Measurements from ENCODE around the gene GAK. TPM values are rescaled to one million over a fixed set of nuclear protein-coding genes. Genes with fewer than 3 reads are reported as not detected.

Gene GAK
- total and polyA plus RNA-seq, 8 donors = 47.5 to 226 (median 64.8) TPM

GRCh38 chr4:893276-893994 lies 38.7 kb downstream of the GAK start:
- TF ChIP-seq, protein P1, sequence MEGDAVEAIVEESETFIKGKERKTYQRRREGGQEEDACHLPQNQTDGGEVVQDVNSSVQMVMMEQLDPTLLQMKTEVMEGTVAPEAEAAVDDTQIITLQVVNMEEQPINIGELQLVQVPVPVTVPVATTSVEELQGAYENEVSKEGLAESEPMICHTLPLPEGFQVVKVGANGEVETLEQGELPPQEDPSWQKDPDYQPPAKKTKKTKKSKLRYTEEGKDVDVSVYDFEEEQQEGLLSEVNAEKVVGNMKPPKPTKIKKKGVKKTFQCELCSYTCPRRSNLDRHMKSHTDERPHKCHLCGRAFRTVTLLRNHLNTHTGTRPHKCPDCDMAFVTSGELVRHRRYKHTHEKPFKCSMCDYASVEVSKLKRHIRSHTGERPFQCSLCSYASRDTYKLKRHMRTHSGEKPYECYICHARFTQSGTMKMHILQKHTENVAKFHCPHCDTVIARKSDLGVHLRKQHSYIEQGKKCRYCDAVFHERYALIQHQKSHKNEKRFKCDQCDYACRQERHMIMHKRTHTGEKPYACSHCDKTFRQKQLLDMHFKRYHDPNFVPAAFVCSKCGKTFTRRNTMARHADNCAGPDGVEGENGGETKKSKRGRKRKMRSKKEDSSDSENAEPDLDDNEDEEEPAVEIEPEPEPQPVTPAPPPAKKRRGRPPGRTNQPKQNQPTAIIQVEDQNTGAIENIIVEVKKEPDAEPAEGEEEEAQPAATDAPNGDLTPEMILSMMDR (IDR thresholded peaks at IDR 0.05) = no peak
- Histone ChIP-seq H3K27me3 (no peaks in the 10 kb centered on the region), H3K36me3 (peaks cover 0 to 32% (median under 1%) of the 10 kb centered on the region in 3 donors), H3K4me1 (no peaks in the 10 kb centered on the region), H3K27ac (no peak overlapping the region), H3K9me3 (no peaks in the 10 kb centered on the region), H3K4me3 (no peak overlapping the region)
- peak in 2 of 6 donors; percentile 7 to 67 for DNase-seq
- intact Hi-C loops (cut with DNase I) = no loop called here
- no peak for FAIRE-seq
- no peak for ATAC-seq
- WGBS, 2 donors = 94 to 96% methylated on average over 39 to 41 of the region's 41 CpGs

DNA sequence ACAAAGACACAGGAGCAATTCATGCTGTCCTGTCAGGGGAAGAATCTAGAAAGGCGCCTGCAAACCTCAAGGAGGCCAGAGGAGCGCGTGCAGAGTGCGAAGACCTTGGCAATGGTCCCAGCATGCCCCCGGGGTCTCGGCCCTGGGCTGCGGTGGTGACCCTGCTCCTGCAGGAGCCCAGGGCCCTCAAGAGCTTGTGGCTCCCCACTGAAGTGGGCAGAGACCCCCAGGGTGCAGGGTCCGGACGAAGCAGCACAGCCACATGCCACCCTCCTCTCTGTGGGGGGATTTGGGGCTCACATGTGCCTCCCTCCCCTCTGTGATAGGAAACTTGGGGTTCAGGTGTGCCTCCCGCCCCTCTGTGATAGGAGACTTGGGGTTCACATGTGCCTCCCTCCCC lies 39.3 kb downstream of the GAK start:
- intact Hi-C loops (cut with DNase I) = no loop called here
- no peak overlapping the region for H3K27ac ChIP-seq
- H3K4me3 ChIP-seq = no peak overlapping the region
- DNase-seq (peak in 1 of 6 donors; percentile 46), FAIRE-seq (no peak), ATAC-seq (no peak)
- H3K4me1 ChIP-seq = no peaks in the 10 kb centered on the region
- H3K27me3 ChIP-seq = no peaks in the 10 kb centered on the region
- H3K9me3 ChIP-seq = no peaks in the 10 kb centered on the region
- 95 to 99% methylated on average over 10 of the region's 10 CpGs for WGBS, 2 donors
- H3K36me3 ChIP-seq = peaks cover 0 to 39% (median 7%) of the 10 kb centered on the region in 3 donors
- TF ChIP-seq, protein P1 (IDR thresholded peaks at IDR 0.05) = no peak

DNA sequence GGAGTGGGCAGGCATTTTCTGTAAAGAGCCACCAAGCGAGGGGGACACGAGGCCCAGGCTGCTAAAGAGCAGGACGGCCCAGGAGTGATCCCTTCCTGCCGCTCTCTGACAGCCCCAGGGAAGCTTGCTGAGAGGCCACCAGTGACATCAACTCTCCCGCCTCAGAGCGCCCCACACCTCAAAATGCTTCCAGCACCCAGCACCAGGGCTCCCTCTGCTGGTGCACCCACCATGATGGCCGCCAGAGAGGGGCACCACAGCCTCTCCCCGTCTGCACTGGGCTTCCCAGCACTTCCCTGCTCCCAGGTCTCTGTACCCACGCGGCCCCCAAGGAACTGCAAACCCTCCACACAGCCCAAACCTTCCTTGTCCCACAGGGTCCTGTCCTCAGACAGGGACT lies 40.4 kb downstream of the GAK start:
- intact Hi-C loops (cut with DNase I) = no loop called here
- DNase-seq (peak in 1 of 6 donors; percentile 16), FAIRE-seq (no peak), ATAC-seq (no peak)
- 91 to 94% methylated on average over 10 of the region's 10 CpGs for WGBS, 2 donors
- Histone ChIP-seq H3K9me3 (no peaks in the 10 kb centered on the region), H3K27me3 (no peaks in the 10 kb centered on the region), H3K27ac (no peak overlapping the region), H3K4me1 (no peaks in the 10 kb centered on the region), H3K36me3 (peaks cover 0 to 38% (median 7%) of the 10 kb centered on the region in 3 donors), H3K4me3 (no peak overlapping the region)
- TF ChIP-seq, protein P1 (IDR thresholded peaks at IDR 0.05) = no peak

GRCh38 chr4:890036-890695 lies 42.0 kb downstream of the GAK start:
- no peak for ATAC-seq
- intact Hi-C loops (cut with DNase I) = no loop called here
- Histone ChIP-seq H3K27me3 (no peaks in the 10 kb centered on the region), H3K9me3 (no peaks in the 10 kb centered on the region), H3K4me3 (no peak overlapping the region), H3K4me1 (no peaks in the 10 kb centered on the region), H3K36me3 (peaks cover 0 to 34% (median 7%) of the 10 kb centered on the region in 3 donors), H3K27ac (no peak overlapping the region)
- no peak for DNase-seq
- TF ChIP-seq, protein P1 (IDR thresholded peaks at IDR 0.05) = no peak
- FAIRE-seq = no peak
- WGBS, 2 donors = 93 to 96% methylated on average over 22 of the region's 22 CpGs

GRCh38 chr4:889516-889915 lies 42.6 kb downstream of the GAK start:
- Histone ChIP-seq H3K9me3 (no peaks in the 10 kb centered on the region), H3K4me3 (no peak overlapping the region), H3K27ac (no peak overlapping the region), H3K4me1 (no peaks in the 10 kb centered on the region), H3K36me3 (peaks cover 0 to 35% (median 7%) of the 10 kb centered on the region in 3 donors), H3K27me3 (no peaks in the 10 kb centered on the region)
- TF ChIP-seq, protein P1 (IDR thresholded peaks at IDR 0.05) = no peak
- no peak for DNase-seq
- intact Hi-C loops (cut with DNase I) = no loop called here
- no peak for ATAC-seq
- FAIRE-seq = no peak
- 96 to 97% methylated on average over 16 of the region's 16 CpGs for WGBS, 2 donors

All from pancreas (tissue), 10 donors.